ENCODE results near the gene TSPOAP1.

Gene TSPOAP1

GRCh38 chr17:58338454-58338840 is 9.9 kb upstream of the TSPOAP1 start:
- intact Hi-C loops (cut with DNase I; ENCODE audit: low total_unique reads): no loop called here
- H3K27ac ChIP-seq: peak overlapping the region in 1 of 2 donors; percentile 61
- DNase-seq: no peak

GRCh38 chr17:58337600-58338453 is 9.2 kb upstream of the TSPOAP1 start:
- H3K9me3 ChIP-seq: no peaks in the 10 kb centered on the region
- no peaks in the 10 kb centered on the region for H3K36me3 ChIP-seq
- peaks cover 0 to 15% of the 10 kb centered on the region in 2 donors for H3K27me3 ChIP-seq
- H3K4me1 ChIP-seq: peaks cover 0 to 19% (median 11%) of the 10 kb centered on the region in 4 donors
- no peak overlapping the region for H3K4me3 ChIP-seq
- H3K27ac ChIP-seq: peak overlapping the region; percentile 37 to 61
- no peak for TF ChIP-seq CTCF (IDR thresholded peaks at IDR 0.05)
- intact Hi-C loops (cut with DNase I; ENCODE audit: low total_unique reads): no loop called here
- DNase-seq: peak; percentile 66 to 84

More at GRCh38 chr17:58338454-58338840, 9.9 kb upstream of the TSPOAP1 start:
- Histone ChIP-seq H3K4me3 (no peak overlapping the region), H3K9me3 (no peaks in the 10 kb centered on the region), H3K27me3 (peaks cover 0 to 9% of the 10 kb centered on the region in 2 donors), H3K4me1 (peaks cover 0 to 19% (median 11%) of the 10 kb centered on the region in 4 donors), H3K36me3 (peaks cover 0 to 3% (median 0%) of the 10 kb centered on the region in 3 donors)
- TF ChIP-seq CTCF (IDR thresholded peaks at IDR 0.05): no peak

- peaks cover 0 to 21% of the 10 kb centered on the region in 2 donors for H3K27me3 ChIP-seq
- DNase-seq: no peak
- no peak for TF ChIP-seq CTCF (IDR thresholded peaks at IDR 0.05)
- H3K9me3 ChIP-seq: no peaks in the 10 kb centered on the region
- no peak overlapping the region for H3K4me3 ChIP-seq
- H3K4me1 ChIP-seq: peaks cover 0 to 19% (median 11%) of the 10 kb centered on the region in 4 donors
- intact Hi-C loops (cut with DNase I; ENCODE audit: low total_unique reads): no loop called here
- no peaks in the 10 kb centered on the region for H3K36me3 ChIP-seq
- H3K27ac ChIP-seq: peak overlapping the region; percentile 37 to 61
Observed at GRCh38 chr17:58337210-58337599, 8.6 kb upstream of the TSPOAP1 start.

- Histone ChIP-seq H3K27ac (no peak overlapping the region), H3K9me3 (no peaks in the 10 kb centered on the region), H3K27me3 (peaks cover 0 to 26% of the 10 kb centered on the region in 2 donors), H3K4me1 (peaks cover 0 to 19% (median 11%) of the 10 kb centered on the region in 4 donors), H3K36me3 (no peaks in the 10 kb centered on the region), H3K4me3 (no peak overlapping the region)
- no peak for DNase-seq
- TF ChIP-seq CTCF (IDR thresholded peaks at IDR 0.05): no peak
- intact Hi-C loops (cut with DNase I; ENCODE audit: low total_unique reads): no loop called here
Observed at GRCh38 chr17:58336456-58337209, 8.0 kb upstream of the TSPOAP1 start.

- no peak overlapping the region for H3K27ac ChIP-seq
- no peak for TF ChIP-seq CTCF (IDR thresholded peaks at IDR 0.05)
- no peaks in the 10 kb centered on the region for H3K9me3 ChIP-seq
- no peak overlapping the region for H3K4me3 ChIP-seq
- no peaks in the 10 kb centered on the region for H3K36me3 ChIP-seq
- H3K4me1 ChIP-seq: peaks cover 0 to 19% (median 11%) of the 10 kb centered on the region in 4 donors
- no peak for DNase-seq
- H3K27me3 ChIP-seq: peaks cover 0 to 34% of the 10 kb centered on the region in 2 donors
- intact Hi-C loops (cut with DNase I; ENCODE audit: low total_unique reads): no loop called here
Observed at GRCh38 chr17:58335779-58336455, 7.3 kb upstream of the TSPOAP1 start.
